Uterus (tissue), 4 donors: Measurements from ENCODE around the gene TANGO2. TPM values are rescaled to one million over a fixed set of nuclear protein-coding genes. Genes with fewer than 3 reads are reported as not detected.

Experiments used
- DNase-seq, 2 donors: peaks; one replicate each; pipeline ENCODE4 v3.0.0-alpha.2; 2019 to 2020
- H3K27ac ChIP-seq, 2 donors: fragments of 200-600 bp; sonication (generic); 1 replicate in 1 of 2; 2 replicates in 1 of 2; pipeline ENCODE4 v1.5.1; 2016 to 2018
- H3K27me3 ChIP-seq, 2 donors: fragments of 200-600 bp; sonication (generic); one replicate each; pipeline ENCODE4 v1.5.1; 2018 to 2019; ENCODE audit warnings: control low read depth in 1 of 2
- H3K36me3 ChIP-seq, 2 donors: fragments of 200-600 bp; sonication (generic); one replicate each; pipeline ENCODE4 v1.5.1; 2019; ENCODE audit warnings: control low read depth in 1 of 2
- H3K4me1 ChIP-seq, 2 donors: fragments of 200-600 bp; sonication (generic); one replicate each; pipeline ENCODE4 v1.5.1; 2018 to 2019; ENCODE audit warnings: control low read depth in 1 of 2
- H3K4me3 ChIP-seq, 2 donors: fragments of 200-600 bp; sonication (generic); 1 replicate in 1 of 2; 2 replicates in 1 of 2; pipeline ENCODE4 v1.5.1; 2018 to 2019; ENCODE audit warnings: mild to moderate bottlenecking in 1 of 2
- H3K9me3 ChIP-seq, 2 donors: fragments of 200-600 bp; sonication (generic); one replicate each; pipeline ENCODE4 v1.5.1; 2019; ENCODE audit warnings: control low read depth in 1 of 2
- CTCF ChIP-seq, 4 experiments: fragments of 200-600 bp in 2 of 4; fragments of 450-650 bp in 2 of 4; sonication (generic) in 2 of 4; IDR thresholded peaks; one replicate each; pipeline ENCODE4 v1.5.1; 2016 to 2019; ENCODE audit warnings: antibody characterized with exemption in 4 of 4, mild to moderate bottlenecking in 2 of 4, moderate library complexity in 1 of 4
- POLR2A ChIP-seq, 2 donors: fragments of 450-650 bp; IDR thresholded peaks; one replicate each; pipeline ENCODE4 v1.6.1; 2016; ENCODE audit warnings: antibody characterized with exemption in 2 of 2, mild to moderate bottlenecking in 1 of 2, moderate library complexity in 1 of 2
- intact Hi-C: fragments of 100-400 bp; cut with DNase I; formaldehyde crosslinking; loops from one replicate; pipeline ENCODE4 v1.15.1; 2023; ENCODE audit warnings: low total_unique reads
- total RNA-seq, 4 donors: library from RNA; depleted of rRNA in 3 of 4; stranded (reverse); fragments of >200 nt in 3 of 4; gene quantifications; one replicate each; pipeline versions ENCODE4 v1.1.0 to v1.2.4, GENCODE V29; 2014 to 2023
- donor health status: DM: yes; HTN: yes; CAD: no.

Gene TANGO2
- total RNA-seq, 4 donors from 2014 or later = 2.8 to 25.1 (median 13.3) TPM

- Histone ChIP-seq H3K9me3 (no peaks in the 10 kb centered on the region), H3K36me3 (no peaks in the 10 kb centered on the region), H3K4me1 (no peaks in the 10 kb centered on the region), H3K27me3 (no peaks in the 10 kb centered on the region), H3K27ac (no peak overlapping the region), H3K4me3 (no peak overlapping the region)
- no peak for DNase-seq
- TF ChIP-seq POLR2A (IDR thresholded peaks at IDR 0.05) (no peak), CTCF (IDR thresholded peaks at IDR 0.05) (no peak)
- intact Hi-C loops = no loop called here
Measured at GRCh38 chr22:20071524-20071972, 50.6 kb downstream of the TANGO2 start.

GRCh38 chr22:20076627-20077172 lies 55.8 kb downstream of the TANGO2 start:
- no peak for TF ChIP-seq CTCF (IDR thresholded peaks at IDR 0.05)
- no peak for TF ChIP-seq POLR2A (IDR thresholded peaks at IDR 0.05)
- Histone ChIP-seq H3K4me3 (no peak overlapping the region), H3K27ac (no peak overlapping the region), H3K4me1 (peaks cover 0 to 7% of the 10 kb centered on the region in 2 donors), H3K27me3 (no peaks in the 10 kb centered on the region), H3K9me3 (no peaks in the 10 kb centered on the region), H3K36me3 (no peaks in the 10 kb centered on the region)
- intact Hi-C loops = no loop called here
- DNase-seq = no peak

GRCh38 chr22:20079745-20080444 lies 59.0 kb downstream of the TANGO2 start, which contains the start of gene DGCR8:
Gene DGCR8 (plus strand): TSS chr22:20080241. CDS start chr22:20085964, 5,723 bp downstream.
- no peaks in the 10 kb centered on the region for H3K9me3 ChIP-seq
- H3K4me1 ChIP-seq = peaks cover 0 to 30% of the 10 kb centered on the region in 2 donors
- peak; percentile 90 to 94 for DNase-seq
- H3K27ac ChIP-seq = peak within 1 kb of the TSS; percentile 88 to 89
- peak; percentile 41 to 64 for TF ChIP-seq POLR2A (IDR thresholded peaks at IDR 0.05)
- peak in 2 of 4 experiments; percentile 16 to 19 for TF ChIP-seq CTCF (IDR thresholded peaks at IDR 0.05)
- intact Hi-C loops = no loop called here
- H3K36me3 ChIP-seq = no peaks in the 10 kb centered on the region
- H3K4me3 ChIP-seq = peak within 1 kb of the TSS; percentile 80 to 87
- H3K27me3 ChIP-seq = no peaks in the 10 kb centered on the region

- Histone ChIP-seq H3K36me3 (no peaks in the 10 kb centered on the region), H3K4me3 (peak overlapping the region; percentile 80 to 87), H3K27me3 (no peaks in the 10 kb centered on the region), H3K27ac (peak overlapping the region; percentile 88 to 89), H3K4me1 (peaks cover 0 to 32% of the 10 kb centered on the region in 2 donors), H3K9me3 (no peaks in the 10 kb centered on the region)
- no peak for TF ChIP-seq CTCF (IDR thresholded peaks at IDR 0.05)
- no peak for TF ChIP-seq POLR2A (IDR thresholded peaks at IDR 0.05)
- intact Hi-C loops = no loop called here
- peak; percentile 40 to 54 for DNase-seq
Measured at GRCh38 chr22:20080445-20080775, 59.5 kb downstream of the TANGO2 start.
